H1 (cell line): Measurements from ENCODE around the gene PRELID2.

Experiments used
- CTCF ChIP-seq, 3 experiments: IDR thresholded peaks; 1 replicate in 2 of 3; 2 replicates in 1 of 3; pipeline versions ENCODE4 v1.5.1 to v1.6.1; 2011; ENCODE audit warnings: low read length in 3 of 3, mild to moderate bottlenecking in 3 of 3, inconsistent platforms in 2 of 3, low read depth in 1 of 3, moderate library complexity in 1 of 3; ENCODE audit not compliant: insufficient read depth in 1 of 3; ENCODE audit errors: control extremely low read depth in 1 of 3
- HDAC6 ChIP-seq: IDR thresholded peaks from one replicate; pipeline ENCODE4 v1.7.1; 2012; ENCODE audit warnings: low read depth, mild to moderate bottlenecking, inconsistent platforms, low read length, moderate library complexity
- POLR2A ChIP-seq, 2 experiments: IDR thresholded peaks; 1 replicate in 1 of 2; 2 replicates in 1 of 2; pipeline ENCODE4 v1.6.1; 2011; ENCODE audit warnings: low read depth in 2 of 2, low read length in 2 of 2, mild to moderate bottlenecking in 2 of 2; ENCODE audit errors: control extremely low read depth in 1 of 2
- POLR2AphosphoS5 ChIP-seq: IDR thresholded peaks from 2 replicates; pipeline ENCODE4 v1.6.1; 2011; ENCODE audit warnings: low read depth, low read length

GRCh38 chr5:145711417-145711816 lies 123.7 kb downstream of the PRELID2 start:
- TF ChIP-seq CTCF (IDR thresholded peaks at IDR 0.05; ENCODE audit: control extremely low read depth in 1 of 3, insufficient read depth in 1 of 3, low read depth in 1 of 3, low read length in 3 of 3) (no peak), POLR2A (IDR thresholded peaks at IDR 0.05; ENCODE audit: control extremely low read depth in 1 of 2, low read depth in 2 of 2, low read length in 2 of 2) (no peak), POLR2AphosphoS5 (no peak), HDAC6 (no peak)
